Activated CD8-positive, alpha-beta memory T cell treated with anti-CD3 and anti-CD28 coated beads, Interleukin-2, amount 50 U/mL, for 24 hours (primary cell): ENCODE data around the gene CTH.
"Not testable (repeated sequence)": the region's sequence is repeated elsewhere in the genome, so short reads cannot be mapped to it uniquely, and the experiment has no call there.

ENCODE experiments used
- DNase-seq: peaks from one replicate; pipeline ENCODE4 v3.0.0-alpha.2; 2020; ENCODE audit errors: extremely low read depth

The CTH gene

DNA sequence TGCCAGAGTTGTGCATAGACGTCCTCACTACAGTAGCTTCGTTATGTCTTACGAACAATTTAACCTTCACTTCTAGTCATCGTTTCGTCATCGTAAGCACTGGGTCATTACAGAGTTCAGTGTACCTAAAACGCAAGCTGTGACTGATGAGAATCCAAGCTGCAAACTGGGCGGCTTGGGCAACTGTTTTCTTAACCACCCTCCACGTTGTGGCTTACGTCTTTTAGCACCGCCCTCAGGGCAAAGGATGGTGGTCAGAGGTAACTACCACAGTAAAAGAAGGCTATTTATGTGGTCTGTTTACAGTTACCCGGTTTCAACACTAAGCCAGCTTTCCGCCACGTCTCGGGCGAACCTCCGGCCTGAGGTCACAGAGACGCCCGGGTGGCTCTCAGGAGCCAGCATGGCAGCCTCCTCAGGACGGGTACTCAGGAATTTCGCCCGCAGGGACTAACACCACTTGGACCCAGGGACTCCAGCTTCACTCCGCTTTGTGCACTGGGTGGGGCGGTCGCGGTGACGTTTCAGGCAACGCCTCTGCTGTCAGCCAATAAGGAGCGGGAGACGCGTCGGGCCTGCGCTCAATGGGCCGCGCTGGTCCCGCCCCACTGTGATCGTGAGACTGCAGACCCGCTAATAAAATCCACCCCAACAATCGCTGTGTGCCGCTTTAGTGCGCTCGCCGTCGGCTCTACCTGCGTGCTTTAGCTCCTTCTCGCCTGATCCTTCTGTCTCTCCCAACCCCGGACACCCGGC, at the start of gene CTH:
TSS of gene CTH (plus strand) at position 665 of the 756 bp plus-strand sequence. CDS start 148 bp downstream, outside the sequence.
- peak; percentile 77 for DNase-seq

DNA sequence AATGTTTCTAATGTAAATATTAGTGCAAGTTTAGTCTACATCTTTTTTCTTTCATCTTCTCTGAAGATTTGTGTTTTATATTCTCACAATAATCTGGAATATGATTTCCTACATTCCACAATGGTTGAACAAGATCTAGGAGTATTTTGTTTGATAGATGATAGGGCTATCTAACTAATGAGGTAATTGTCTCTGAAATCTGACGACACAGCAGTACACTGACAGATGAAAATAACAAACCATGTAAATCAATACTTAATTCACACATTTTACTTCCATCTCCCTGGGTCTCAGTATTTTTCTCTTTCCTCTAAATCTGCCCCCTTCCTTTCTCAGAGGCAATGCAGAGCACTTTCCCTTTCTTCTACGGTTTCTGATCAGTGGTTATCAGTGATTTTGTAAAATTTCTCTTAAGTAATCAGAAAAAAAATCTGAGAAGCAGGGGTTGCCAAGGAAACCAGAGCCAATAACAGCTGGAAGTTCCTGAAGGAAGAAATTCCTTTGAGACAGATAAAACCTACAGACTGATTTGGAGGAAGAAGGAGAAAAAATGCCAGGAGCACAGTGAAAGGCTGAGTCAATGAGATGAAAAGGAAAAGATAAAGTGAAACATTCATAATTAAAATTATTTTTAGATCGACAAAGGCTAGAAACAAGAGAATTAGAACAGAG, 49.2 kb upstream of the CTH start:
- no peak for DNase-seq

DNA sequence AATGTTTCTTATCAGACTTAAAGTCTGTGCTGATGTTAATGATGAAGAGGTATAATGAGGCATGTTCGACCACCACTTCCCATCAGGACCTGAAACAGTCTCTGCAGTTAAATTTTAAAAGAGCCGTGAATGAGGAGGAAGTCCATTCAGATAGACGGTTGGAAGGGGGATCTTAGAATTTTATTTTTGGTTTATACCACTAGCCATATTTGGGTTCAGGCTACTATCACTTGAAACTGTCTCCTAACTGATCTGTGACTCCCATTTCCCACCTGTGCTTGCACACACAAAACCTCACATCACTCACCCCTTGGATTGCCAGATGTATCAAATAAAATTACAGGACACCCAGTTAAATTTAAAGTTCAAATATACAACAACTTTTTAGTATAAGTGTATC, 46.6 kb upstream of the CTH start:
- no peak for DNase-seq

DNA sequence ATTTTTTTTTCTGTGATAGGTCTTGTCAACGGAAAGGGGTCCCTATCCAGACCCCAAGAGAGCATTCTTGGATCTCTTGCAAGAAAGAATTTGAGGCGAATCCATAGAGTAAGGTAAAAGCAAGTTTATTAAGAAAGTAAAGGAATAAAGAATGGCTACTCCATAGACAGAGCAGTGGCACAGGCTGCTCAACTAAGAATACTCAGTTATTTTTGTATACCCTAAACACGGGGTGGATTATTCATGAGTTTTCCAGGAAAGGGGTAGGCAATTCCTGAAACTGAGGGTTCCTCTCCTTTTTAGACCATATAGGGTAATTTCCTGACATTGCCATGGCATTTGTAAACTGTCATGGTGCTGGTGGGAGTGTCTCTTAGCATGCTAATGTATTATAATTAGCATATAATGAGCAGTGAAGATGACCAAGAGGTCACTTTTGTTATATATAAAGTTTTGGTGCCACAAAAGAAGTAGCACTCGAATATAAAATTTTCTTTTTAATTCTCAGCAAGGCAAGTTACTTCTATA, 44.6 kb upstream of the CTH start:
- not testable (repeated sequence) for DNase-seq

DNA sequence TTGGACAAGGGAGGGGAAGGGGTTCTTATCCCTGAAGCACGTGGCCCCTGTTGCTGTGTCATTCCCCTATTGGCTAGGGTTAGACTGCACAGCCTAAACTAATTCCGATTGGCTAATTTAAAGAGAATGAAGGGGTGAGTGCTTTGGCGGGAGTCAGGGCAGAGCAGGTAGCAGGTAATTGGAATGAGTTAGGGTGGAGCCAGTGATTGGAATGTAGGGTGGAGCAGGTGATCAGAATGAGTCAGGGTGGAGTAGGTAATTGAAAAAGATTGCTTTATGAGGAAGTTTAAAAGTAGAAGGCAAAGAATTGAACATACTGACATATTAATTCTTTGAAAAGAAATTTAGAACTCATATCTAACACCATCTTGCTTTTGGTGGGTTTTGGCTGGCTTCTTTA, 44.1 kb upstream of the CTH start:
- not testable (repeated sequence) for DNase-seq

DNA sequence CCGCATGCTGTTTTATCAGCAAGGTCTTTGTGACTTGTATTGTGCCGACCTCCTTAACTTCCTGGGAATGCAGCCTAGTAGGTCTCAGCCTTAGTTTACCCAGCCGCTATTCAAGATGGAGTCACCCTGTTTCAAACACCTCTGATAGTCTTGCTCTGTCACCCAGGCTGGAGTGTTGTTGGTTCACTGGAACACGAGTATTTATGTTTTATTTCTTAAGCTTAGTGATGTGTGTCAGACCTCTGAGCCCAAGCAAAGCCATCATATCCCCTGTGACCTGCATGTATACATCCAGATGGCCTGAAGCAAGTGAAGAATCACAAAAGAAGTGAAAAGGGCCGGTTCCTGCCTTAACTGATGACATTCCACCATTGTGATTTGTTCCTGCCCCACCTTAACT, 43.7 kb upstream of the CTH start:
- not testable (repeated sequence) for DNase-seq

DNA sequence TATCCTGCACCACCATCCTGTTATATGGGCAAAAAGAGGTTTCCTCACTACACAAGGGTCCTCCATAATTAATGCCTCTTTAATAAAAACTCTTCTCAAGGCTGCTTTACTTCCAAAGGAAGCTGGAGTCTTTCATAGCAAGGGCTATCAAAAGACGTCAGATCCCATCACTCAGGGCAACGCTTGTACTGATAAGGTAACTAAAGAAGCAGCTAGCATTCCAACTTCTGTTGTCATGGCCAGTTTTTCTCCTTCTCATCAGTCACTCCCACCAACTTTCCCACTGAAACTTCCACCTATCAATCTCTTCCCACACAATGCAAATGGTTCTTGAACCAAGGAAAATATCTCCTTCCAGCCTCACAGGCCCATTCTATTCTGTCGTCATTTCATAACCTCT, 39.5 kb upstream of the CTH start:
- DNase-seq: not testable (repeated sequence)

DNA sequence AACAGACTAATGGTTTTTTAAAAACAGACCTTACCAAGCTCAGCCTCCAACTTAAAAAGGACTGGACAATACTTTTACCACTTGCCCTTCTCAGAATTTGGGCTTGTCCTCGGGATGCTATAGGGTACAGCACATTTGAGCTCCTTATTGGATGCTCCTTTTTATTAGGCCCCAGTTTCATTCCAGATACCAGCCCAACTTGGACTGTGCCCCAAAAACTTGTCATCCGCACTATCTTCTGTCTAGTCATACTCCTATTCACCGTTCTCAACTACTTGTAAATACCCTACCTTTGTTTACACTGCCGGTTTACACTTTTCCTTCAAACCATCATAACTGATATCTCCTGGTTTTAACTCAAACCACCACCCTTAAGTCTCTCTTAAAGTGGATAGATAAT, 38.6 kb upstream of the CTH start:
- no peak for DNase-seq

DNA sequence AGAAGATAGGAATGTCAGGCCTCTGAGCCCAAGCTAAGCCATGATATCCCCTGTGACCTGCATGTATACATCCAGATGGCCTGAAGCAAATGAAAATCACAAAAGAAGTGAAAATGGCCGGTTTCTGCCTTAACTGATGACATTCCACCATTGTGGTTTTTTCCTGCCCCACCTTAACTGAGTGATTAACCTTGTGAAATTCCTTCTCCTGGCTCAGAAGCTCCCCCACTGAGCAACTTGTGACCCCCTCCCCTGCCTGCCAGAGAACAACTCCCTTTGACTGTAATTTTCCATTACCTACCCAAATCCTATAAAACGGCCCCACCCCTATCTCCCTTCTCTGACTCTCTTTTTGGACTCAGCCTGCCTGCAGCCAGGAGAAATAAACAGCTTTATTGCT, 37.5 kb upstream of the CTH start:
- DNase-seq: not testable (repeated sequence)

DNA sequence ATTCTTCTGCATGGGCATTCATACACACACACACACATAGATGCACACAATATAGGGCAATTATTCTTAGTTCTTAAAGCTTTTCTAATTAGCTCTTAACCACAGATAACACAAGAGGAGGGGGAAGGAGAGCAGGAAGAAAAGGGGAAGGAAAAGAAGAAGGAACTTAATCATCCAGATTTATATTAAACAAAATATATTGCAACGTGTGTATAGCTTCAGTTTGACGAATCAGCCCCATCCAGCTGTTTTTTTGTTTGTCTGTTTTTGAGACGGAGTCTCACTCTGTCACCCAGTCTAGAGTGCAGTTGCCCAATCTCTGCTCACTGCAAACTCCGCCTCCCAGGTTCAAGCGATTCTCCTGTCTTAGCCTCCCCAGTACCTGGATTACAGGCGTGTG, 34.9 kb upstream of the CTH start:
- DNase-seq: no peak

DNA sequence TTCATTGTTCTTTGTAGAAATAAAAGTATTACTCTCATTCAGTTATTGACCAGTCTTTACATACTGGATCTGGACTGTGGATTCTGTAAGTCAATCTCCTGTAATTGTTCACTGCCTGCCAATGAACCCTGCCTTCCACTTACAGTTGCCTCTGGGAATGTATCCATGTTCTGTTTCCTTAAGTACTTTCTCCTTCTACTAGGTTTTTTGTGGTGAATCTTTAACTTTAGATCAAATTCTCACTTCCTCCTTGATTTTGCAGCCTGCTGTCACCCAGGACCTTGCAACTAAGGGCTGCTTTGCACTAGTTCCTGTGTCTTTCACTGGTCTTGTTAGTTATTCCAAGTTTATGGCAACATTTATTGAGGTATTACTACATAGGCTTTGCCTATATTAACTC, 28.4 kb upstream of the CTH start:
- no peak for DNase-seq

DNA sequence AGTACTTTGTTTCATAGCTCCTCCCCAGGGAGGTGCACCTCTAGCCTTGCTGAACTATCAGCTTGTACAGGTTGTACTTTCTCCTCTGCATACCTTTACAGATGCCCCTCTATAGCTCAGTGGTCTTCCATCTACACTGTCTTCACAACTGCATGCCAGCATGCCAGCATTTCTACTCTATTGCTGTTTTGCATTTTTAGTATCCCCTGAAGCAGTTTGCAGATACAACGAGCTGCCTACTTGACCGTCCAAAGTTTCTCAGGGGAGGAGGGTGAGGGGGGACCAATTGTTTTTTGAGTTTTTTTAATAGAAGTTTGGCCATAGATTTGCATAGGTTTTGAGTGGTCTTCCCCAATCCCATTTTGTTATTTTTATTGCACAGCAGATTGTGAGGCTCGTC, 27.6 kb upstream of the CTH start:
- DNase-seq: no peak

DNA sequence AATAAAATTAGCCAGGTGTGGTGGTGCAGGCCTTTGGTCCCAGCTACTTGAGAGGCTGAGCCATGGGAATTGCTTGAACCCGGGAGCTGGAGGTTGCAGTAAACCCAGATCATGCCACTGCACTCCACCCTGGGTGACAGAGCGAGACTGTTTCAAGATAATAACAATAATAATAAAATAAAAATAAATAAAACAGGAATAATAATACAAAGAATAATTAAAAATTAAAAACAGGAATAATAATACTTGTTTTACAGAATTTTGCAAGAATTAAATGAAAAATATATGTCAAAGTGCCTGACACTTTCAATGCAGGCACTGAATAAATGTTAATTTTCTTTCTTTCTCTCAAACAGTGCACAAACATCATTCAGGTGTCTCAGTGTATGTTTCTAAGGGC, 26.5 kb upstream of the CTH start:
- no peak for DNase-seq

DNA sequence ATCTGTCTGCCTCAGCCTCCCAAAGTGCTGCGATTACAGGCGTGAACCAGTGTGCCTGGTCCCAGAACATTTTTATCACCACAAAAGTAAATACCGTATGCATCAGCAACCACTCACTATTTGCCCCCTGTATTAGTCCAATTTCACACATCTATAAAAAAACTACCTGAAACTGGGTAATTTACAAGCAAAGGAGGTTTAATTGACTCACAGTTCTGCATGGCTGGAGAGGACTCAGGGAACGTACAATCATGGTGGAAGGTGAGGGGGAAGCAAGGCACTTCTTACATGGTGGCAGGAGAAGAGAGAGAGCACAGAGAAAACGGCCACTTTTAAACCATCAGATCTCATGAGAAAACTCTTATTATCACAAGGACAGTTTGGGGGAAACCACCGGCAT, 25.6 kb upstream of the CTH start:
- DNase-seq: no peak

DNA sequence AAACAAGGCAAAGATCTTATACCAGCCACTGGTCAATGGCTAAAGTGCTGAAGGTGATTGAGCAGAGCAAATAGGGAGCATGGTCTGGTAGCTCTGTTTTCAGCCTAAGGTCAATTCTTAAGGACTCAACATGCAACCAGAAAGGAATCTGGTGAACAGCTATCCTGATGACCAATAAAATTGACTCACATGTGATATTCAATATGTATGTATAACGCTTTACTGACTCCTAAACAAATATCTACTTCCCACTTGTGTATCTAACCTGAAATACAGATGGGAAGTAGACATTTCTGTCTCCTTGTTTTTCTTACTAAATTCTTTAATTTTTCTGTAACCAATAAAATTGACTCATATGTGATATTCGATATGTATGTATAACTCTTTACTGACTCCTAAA, 24.9 kb upstream of the CTH start:
- no peak for DNase-seq

DNA sequence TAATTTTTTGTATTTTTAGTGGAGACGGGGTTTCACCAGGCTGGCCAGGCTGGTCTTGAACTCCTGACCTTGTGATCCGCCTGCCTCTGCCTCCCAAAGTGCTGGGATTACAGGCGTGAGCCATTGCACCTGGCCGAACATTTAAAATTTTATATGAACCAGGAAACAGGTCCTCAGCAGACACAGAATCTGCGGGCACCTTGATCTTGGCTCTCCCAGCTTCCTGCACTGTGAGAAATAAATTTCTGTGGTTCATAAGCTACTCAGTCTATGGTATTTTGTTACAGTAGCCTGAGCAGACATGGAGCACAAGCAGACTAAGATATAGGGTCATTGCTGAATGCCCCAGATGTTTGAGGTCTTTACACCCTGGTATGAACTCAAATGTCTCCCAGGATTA, 23.6 kb upstream of the CTH start:
- no peak for DNase-seq

DNA sequence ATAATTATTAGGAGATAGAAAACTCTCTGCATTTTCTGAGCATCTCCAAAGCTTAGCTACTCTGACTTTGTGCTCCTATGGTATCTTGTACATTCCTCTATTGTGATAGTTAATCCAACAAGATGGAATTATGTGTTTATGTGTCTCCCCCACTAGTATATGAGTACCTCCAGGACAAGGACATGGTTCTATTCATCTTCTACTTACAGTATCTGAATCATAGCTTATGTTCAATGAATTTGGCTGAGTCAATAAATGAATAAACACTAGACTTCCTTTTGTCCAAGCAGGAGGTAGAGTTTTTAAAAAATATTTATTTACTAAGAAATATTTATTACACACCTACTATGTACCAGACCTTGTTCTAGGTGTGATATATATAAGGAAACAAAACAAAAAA, 18.4 kb upstream of the CTH start:
- no peak for DNase-seq

DNA sequence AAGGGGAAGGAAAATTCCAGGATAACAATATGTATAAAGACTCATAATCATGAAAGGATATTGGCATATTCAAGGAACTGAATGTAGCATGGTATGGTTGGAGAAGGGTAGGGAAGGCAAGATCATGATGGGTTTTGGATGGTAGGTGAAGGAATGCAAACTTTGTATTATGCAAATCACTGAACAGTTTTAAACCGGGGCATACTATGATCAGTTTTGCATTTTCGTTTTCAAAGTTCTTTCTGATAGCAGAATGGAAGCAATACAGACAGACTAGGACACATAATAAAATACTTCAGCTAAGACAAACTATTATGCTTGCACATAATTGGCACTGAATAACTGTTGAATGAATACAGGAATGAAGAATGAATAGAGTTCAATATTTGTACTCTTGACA, 14.5 kb upstream of the CTH start:
- no peak for DNase-seq

DNA sequence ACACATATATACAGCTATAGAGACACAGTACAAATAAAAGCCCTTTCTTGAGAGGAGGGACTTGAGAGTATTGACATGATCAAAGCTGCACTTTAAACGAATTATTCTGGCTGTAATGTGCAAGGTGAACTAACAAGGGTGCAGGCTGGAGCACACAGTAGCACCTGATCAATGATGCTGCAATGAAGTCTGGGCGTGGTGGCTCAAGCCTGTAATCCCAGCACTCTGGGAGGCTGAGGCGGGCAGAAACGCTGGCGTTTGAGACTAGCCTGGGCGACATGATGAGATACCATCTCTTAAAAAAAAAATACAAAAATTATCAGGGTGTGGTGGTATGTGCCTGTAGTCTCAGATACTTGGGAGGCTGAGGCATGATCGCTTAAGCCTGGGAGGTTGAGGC, 14.1 kb upstream of the CTH start:
- DNase-seq: no peak

DNA sequence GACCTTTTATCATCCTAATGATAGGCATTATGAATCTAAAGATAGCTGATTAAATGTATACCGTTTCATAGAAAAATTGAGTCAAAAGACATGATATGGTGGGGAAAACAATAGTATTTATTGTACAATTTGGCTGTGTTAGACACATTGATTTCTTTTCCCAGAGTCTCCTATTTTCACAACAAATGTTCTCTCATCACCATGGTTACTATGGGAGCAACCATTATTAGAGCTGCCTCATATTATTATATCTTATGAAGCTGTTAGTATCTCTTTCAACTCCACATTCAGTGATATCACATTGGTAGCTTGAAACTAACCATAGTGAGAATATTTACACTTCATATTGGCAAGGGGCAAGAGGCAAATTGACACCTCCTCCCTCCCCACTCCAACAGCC, 10.7 kb upstream of the CTH start:
- no peak for DNase-seq

DNA sequence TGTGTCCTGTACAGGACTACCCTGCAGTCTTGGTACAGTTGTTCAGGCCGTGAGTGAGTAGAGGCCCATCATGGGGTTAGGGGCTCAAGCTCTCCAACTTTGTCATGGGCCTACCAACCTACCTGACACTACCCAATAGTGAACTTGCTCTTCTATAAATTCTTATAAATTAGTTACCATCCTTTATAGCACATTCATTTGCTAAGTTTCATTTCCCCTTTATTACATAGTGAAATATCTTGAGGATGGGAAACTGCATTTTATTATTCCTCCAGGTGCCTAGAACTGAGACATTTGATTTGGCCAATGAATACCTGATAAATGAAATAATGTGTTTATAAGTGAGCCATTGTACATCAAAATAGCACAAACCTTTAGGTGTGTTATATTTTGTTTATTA, 9.1 kb upstream of the CTH start:
- no peak for DNase-seq

DNA sequence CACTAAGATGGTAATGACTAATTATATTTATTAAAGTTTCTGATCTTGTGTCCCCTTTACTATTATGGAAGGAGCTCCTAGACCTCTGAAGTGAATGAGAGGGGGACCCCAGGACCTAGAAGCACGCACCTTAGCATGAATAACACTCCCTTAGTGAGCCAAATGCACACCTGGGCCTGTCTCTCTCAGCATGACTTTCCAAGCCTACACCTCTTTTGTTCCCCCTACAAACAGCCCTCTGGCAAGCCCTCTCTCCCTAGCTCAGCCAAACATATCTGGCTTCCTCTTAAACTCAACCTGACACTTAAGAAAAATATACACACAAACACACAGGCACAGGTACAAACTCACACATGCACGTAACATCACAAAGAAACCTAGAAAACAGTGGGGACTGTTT, 7.3 kb upstream of the CTH start:
- DNase-seq: no peak

DNA sequence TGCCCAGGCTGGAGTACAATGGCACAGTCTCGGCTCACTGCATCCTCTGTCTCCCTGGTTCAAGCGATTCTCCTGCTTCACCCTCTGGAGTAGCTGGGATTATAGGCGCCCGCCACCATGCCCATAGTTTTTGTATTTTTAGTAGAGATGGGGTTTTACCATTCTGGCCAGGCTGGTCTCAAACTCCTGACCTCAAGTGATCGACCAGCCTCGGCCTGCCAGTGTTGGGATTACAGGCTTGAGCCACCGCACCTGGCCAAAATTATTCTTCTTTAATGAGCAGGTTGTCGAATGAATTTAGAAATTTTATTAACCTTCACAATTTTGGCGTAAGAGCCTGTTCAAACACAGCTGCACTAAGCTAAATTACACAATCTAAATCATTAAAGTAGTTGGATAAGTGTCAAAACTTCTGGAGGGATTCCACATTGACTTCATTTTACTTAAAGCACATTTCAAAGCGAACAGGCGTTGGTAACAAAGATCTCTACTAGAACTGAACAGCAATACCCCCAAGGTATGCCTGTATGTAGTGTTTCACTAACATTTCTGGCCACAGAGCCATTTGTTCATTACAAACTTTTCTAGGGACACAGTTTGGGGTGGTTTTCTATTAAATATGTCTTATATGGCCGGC, 5.2 kb upstream of the CTH start:
- no peak for DNase-seq
